Panc1 (cell line): ENCODE data around the gene TOM1. TPM values are rescaled to one million over a fixed set of nuclear protein-coding genes. Genes with fewer than 3 reads are reported as not detected.

Experiments
- ATAC-seq: fragments of 200-7000 bp; cut with Tn5 transposase; 2 replicates; pipeline ENCODE4 v1.9.1; 2020; ENCODE audit warnings: mild to moderate bottlenecking, moderate library complexity
- BruUV-seq: library from RNA; stranded (reverse); fragments of 400-500 nt; replicated peaks from 2 replicates; lab custom pipeline; 2021; lab: Mats Ljungman, UMichigan
- CTCF ChIA-PET: fragments of 300-600 bp; sonication (Branson Sonifier 250); formaldehyde crosslinking; loops from one replicate; lab custom pipeline; 2022; ENCODE audit warnings: antibody characterized with exemption; lab: Charles Lee
- POLR2A ChIA-PET: fragments of 300-600 bp; sonication (Branson Sonifier 250); formaldehyde crosslinking; loops from one replicate; lab custom pipeline; 2022; ENCODE audit warnings: antibody characterized with exemption; lab: Charles Lee
- DNase-seq: peaks from one replicate; pipeline ENCODE4 v3.0.0-alpha.2; 2010; ENCODE audit warnings: low read depth, low spot score
- H3K27ac ChIP-seq: 2 replicates; pipeline ENCODE4 v1.5.1; 2011; ENCODE audit warnings: mild to moderate bottlenecking, low read length, inconsistent platforms
- H3K27me3 ChIP-seq: fragments of 200-500 bp; sonication (Bioruptor generic); 2 replicates; pipeline ENCODE4 v1.6.0; 2014; ENCODE audit warnings: low read length, inconsistent platforms; ENCODE audit not compliant: control insufficient read depth, insufficient read depth
- H3K36me3 ChIP-seq: fragments of 200-500 bp; sonication (Bioruptor generic); 2 replicates; pipeline ENCODE4 v1.5.1; 2014; ENCODE audit warnings: inconsistent platforms, mild to moderate bottlenecking, low read length, moderate library complexity; ENCODE audit not compliant: control insufficient read depth, insufficient read depth
- H3K4me1 ChIP-seq: 2 replicates; pipeline ENCODE4 v1.5.1; 2011; ENCODE audit warnings: inconsistent platforms, mild to moderate bottlenecking, low read length, moderate library complexity; ENCODE audit not compliant: control insufficient read depth, insufficient read depth
- H3K4me3 ChIP-seq, 2 experiments: 2 replicates each; pipeline ENCODE4 v1.5.1; 2011 to 2012; ENCODE audit warnings: low read depth in 2 of 2, low read length in 2 of 2, mild to moderate bottlenecking in 2 of 2, inconsistent platforms in 1 of 2, moderate library complexity in 1 of 2
- H3K9me3 ChIP-seq: fragments of 200-500 bp; sonication (Bioruptor generic); 2 replicates; pipeline ENCODE4 v1.5.1; 2014; ENCODE audit warnings: low read depth, mild to moderate bottlenecking, inconsistent platforms, low read length, moderate library complexity; ENCODE audit not compliant: control insufficient read depth, insufficient read depth
- POLR2AphosphoS5 ChIP-seq: IDR thresholded peaks from 2 replicates; pipeline ENCODE4 v1.6.1; 2012; ENCODE audit warnings: mild to moderate bottlenecking, low read depth, low read length, moderate library complexity
- SIN3A ChIP-seq: IDR thresholded peaks from 2 replicates; pipeline ENCODE4 v1.6.1; 2012; ENCODE audit warnings: low read depth, mild to moderate bottlenecking, low read length, moderate library complexity, borderline replicate concordance; ENCODE audit not compliant: insufficient read depth
- TCF7L2 ChIP-seq: IDR thresholded peaks from 2 replicates; pipeline ENCODE4 v1.6.1; 2011; ENCODE audit warnings: mild to moderate bottlenecking, low read depth, low read length, inconsistent platforms
- in situ Hi-C: cut with HindIII; loops from 2 replicates; pipeline ENCODE4 v1.10.0; 2016; ENCODE audit warnings: low sequenced_read_pairs, low pct_unique_long_range_greater_than_20kb
- intact Hi-C: fragments of 100-400 bp; cut with micrococcal nuclease; formaldehyde crosslinking; loops from one replicate; pipeline ENCODE4 v1.10.0; 2022; ENCODE audit not compliant: unreplicated experiment
- total RNA-seq: library from RNA; stranded (reverse); gene quantifications from one replicate; pipeline ENCODE4 v1.2.1, GENCODE V29; 2021; ENCODE audit not compliant: unreplicated experiment
- TF ChIP-seq, protein P1 (sequence below), 2 experiments: IDR thresholded peaks; 2 replicates each; pipeline ENCODE4 v1.6.1; 2011 to 2012; ENCODE audit warnings: low read depth in 2 of 2, control low read depth in 1 of 2, low read length in 1 of 2, mild to moderate bottlenecking in 1 of 2, moderate library complexity in 1 of 2; ENCODE audit not compliant: insufficient read depth in 1 of 2
- TF ChIP-seq, protein P2 (sequence below): fragments of 450-650 bp; IDR thresholded peaks from 2 replicates; pipeline ENCODE4 v1.5.1; 2017; ENCODE audit warnings: mild to moderate bottlenecking

TOM1 gene
- total RNA-seq, 1 experiment from 2014 or later = 32.7 TPM

DNA sequence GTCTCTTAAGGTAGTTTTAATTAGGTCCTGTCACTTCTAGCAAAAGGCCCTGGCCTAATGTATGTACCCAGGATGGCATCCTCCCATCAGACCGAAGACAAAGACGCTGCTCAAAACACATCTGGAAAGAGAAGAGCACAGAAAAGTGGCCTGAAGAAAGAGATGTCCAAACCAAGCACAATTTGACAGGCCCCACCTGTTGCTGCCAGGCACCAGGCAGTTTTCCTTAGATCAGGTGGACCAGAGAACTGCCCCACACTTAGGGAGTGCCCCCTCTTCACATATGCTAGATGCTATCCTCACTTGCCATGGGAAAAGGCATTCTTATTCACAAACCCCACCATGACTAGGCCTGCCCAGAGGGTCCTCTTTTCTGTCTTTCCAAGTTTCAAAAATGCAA is 45.7 kb upstream of the TOM1 start:
- no TSS peak for BruUV-seq
- TF ChIP-seq TCF7L2 = no peak
- TF ChIP-seq, protein P1, sequence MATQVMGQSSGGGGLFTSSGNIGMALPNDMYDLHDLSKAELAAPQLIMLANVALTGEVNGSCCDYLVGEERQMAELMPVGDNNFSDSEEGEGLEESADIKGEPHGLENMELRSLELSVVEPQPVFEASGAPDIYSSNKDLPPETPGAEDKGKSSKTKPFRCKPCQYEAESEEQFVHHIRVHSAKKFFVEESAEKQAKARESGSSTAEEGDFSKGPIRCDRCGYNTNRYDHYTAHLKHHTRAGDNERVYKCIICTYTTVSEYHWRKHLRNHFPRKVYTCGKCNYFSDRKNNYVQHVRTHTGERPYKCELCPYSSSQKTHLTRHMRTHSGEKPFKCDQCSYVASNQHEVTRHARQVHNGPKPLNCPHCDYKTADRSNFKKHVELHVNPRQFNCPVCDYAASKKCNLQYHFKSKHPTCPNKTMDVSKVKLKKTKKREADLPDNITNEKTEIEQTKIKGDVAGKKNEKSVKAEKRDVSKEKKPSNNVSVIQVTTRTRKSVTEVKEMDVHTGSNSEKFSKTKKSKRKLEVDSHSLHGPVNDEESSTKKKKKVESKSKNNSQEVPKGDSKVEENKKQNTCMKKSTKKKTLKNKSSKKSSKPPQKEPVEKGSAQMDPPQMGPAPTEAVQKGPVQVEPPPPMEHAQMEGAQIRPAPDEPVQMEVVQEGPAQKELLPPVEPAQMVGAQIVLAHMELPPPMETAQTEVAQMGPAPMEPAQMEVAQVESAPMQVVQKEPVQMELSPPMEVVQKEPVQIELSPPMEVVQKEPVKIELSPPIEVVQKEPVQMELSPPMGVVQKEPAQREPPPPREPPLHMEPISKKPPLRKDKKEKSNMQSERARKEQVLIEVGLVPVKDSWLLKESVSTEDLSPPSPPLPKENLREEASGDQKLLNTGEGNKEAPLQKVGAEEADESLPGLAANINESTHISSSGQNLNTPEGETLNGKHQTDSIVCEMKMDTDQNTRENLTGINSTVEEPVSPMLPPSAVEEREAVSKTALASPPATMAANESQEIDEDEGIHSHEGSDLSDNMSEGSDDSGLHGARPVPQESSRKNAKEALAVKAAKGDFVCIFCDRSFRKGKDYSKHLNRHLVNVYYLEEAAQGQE (IDR thresholded peaks at IDR 0.05; ENCODE audit: insufficient read depth in 1 of 2, low read depth in 2 of 2, low read length in 1 of 2) = no peak
- in situ Hi-C loops (no loop called here), intact Hi-C loops (no loop called here)
- Histone ChIP-seq H3K9me3 (no peaks in the 10 kb centered on the region), H3K4me3 (no peak overlapping the region), H3K27ac (no peak overlapping the region), H3K36me3 (no peaks in the 10 kb centered on the region; the same call in 1 of the 2 replicates), H3K4me1 (peaks cover 6% of the 10 kb centered on the region; the same call in 1 of the 2 replicates), H3K27me3 (no peaks in the 10 kb centered on the region)
- ATAC-seq (no peak), DNase-seq (no peak)
- CTCF ChIA-PET = no interaction called here
- POLR2A ChIA-PET = no interaction called here

DNA sequence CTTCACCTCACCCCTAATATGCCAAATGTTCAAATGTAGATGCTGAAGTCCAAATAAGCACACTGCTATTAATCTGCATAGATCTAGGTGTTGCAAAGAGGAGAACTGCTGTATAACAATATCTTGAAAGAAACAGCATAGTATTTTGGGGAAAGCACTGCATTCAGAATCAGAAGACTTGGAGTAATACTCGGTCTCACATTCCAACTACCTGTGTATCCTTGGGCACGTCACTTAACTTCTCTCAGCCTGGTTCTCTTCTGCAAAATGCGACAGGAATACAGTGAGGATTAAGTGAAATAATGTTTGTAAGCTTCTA is 42.7 kb upstream of the TOM1 start:
- Histone ChIP-seq H3K4me1 (peaks cover 11% of the 10 kb centered on the region; the same call in 1 of the 2 replicates), H3K27ac (peak overlapping the region; percentile 90), H3K27me3 (no peaks in the 10 kb centered on the region), H3K4me3 (peak overlapping the region; percentile 74 to 90), H3K36me3 (peaks cover 3% of the 10 kb centered on the region; the same call in 1 of the 2 replicates), H3K9me3 (no peaks in the 10 kb centered on the region)
- POLR2A ChIA-PET = no interaction called here
- in situ Hi-C loops = no loop called here
- BruUV-seq = no TSS peak
- DNase-seq (peak; percentile 30), ATAC-seq (peak; percentile 52)
- intact Hi-C loops = no loop called here
- no peak for TF ChIP-seq SIN3A
- TF ChIP-seq, protein P1 (IDR thresholded peaks at IDR 0.05; ENCODE audit: insufficient read depth in 1 of 2, low read depth in 2 of 2, low read length in 1 of 2) = no peak
- TF ChIP-seq POLR2AphosphoS5 = no peak
- TF ChIP-seq, protein P2, sequence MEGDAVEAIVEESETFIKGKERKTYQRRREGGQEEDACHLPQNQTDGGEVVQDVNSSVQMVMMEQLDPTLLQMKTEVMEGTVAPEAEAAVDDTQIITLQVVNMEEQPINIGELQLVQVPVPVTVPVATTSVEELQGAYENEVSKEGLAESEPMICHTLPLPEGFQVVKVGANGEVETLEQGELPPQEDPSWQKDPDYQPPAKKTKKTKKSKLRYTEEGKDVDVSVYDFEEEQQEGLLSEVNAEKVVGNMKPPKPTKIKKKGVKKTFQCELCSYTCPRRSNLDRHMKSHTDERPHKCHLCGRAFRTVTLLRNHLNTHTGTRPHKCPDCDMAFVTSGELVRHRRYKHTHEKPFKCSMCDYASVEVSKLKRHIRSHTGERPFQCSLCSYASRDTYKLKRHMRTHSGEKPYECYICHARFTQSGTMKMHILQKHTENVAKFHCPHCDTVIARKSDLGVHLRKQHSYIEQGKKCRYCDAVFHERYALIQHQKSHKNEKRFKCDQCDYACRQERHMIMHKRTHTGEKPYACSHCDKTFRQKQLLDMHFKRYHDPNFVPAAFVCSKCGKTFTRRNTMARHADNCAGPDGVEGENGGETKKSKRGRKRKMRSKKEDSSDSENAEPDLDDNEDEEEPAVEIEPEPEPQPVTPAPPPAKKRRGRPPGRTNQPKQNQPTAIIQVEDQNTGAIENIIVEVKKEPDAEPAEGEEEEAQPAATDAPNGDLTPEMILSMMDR = no peak
- no peak for TF ChIP-seq TCF7L2
- CTCF ChIA-PET = no interaction called here
